ENCODE data around the gene CCM2L.

CCM2L gene

GRCh38 chr20:31996996-31997395, 13.2 kb upstream of the CCM2L start:
- DNase-seq, result no peak

- DNase-seq, result no peak
Measured at GRCh38 chr20:31998246-31998645, 12.0 kb upstream of the CCM2L start.

- DNase-seq, result no peak
Measured at GRCh38 chr20:32003325-32003724, 6.9 kb upstream of the CCM2L start.

- DNase-seq, result no peak
Measured at GRCh38 chr20:32004963-32005362, 5.3 kb upstream of the CCM2L start.

- DNase-seq, result no peak
Measured at GRCh38 chr20:32006053-32006452, 4.2 kb upstream of the CCM2L start.

- DNase-seq, result no peak
Measured at GRCh38 chr20:32006841-32007786, 3.1 kb upstream of the CCM2L start.

GRCh38 chr20:32007787-32008616, 2.2 kb upstream of the CCM2L start:
- no peak for DNase-seq

- no peak for DNase-seq
Measured at GRCh38 chr20:32009564-32009963, 674 bp upstream of the CCM2L start.

- no peak for DNase-seq
Measured at GRCh38 chr20:32010666-32011065, 428 bp downstream of the CCM2L start.

- no peak for DNase-seq
Measured at GRCh38 chr20:32012159-32012688, 2.0 kb downstream of the CCM2L start.

- DNase-seq, result no peak
Measured at GRCh38 chr20:32013326-32013725, 3.1 kb downstream of the CCM2L start.

- DNase-seq, result no peak
Measured at GRCh38 chr20:32017711-32018251, 7.5 kb downstream of the CCM2L start.

GRCh38 chr20:32018269-32019155, 8.3 kb downstream of the CCM2L start:
- peak; percentile 71 for DNase-seq

GRCh38 chr20:32019156-32019510, 8.9 kb downstream of the CCM2L start:
- peak; percentile 47 for DNase-seq

- DNase-seq, result no peak
Measured at GRCh38 chr20:32019563-32020463, 9.6 kb downstream of the CCM2L start.

GRCh38 chr20:32021091-32021490, 10.9 kb downstream of the CCM2L start:
- no peak for DNase-seq

- no peak for DNase-seq
Measured at GRCh38 chr20:32024683-32025295, 14.6 kb downstream of the CCM2L start.

- no peak for DNase-seq
Measured at GRCh38 chr20:32027643-32028042, 17.4 kb downstream of the CCM2L start.

- no peak for DNase-seq
Measured at GRCh38 chr20:32028647-32029372, 18.6 kb downstream of the CCM2L start.

GRCh38 chr20:32029561-32029960, 19.3 kb downstream of the CCM2L start:
- no peak for DNase-seq

All from DMS 273 treated with DMSO at 0.1 percent for 48 hours (cell line).